HG02870 (cell line): ENCODE results near the gene PRAMEF27.
"Not testable (repeated sequence)": the region's sequence is repeated elsewhere in the genome, so short reads cannot be mapped to it uniquely, and the experiment has no call there.

Source experiments
- ATAC-seq: cut with Tn5 transposase; IDR thresholded peaks from one replicate; pipeline ENCODE4 v1.9.1; 2021; ENCODE audit warnings: mild to moderate bottlenecking, moderate library complexity; ENCODE audit not compliant: unreplicated experiment

Gene PRAMEF27

GRCh38 chr1:13056475-13056874, at the start of gene PRAMEF27:
Gene PRAMEF27, minus strand, starts transcription at chr1:13056575. Its CDS starts 2,916 bp downstream, at chr1:13053659.
- ATAC-seq = not testable (repeated sequence)

GRCh38 chr1:13070474-13070873, 14.1 kb upstream of the PRAMEF27 start, which contains the start of gene PRAMEF25:
Gene PRAMEF25, plus strand, starts transcription at chr1:13070774. Its CDS starts 2,920 bp downstream, at chr1:13073694.
- ATAC-seq = not testable (repeated sequence)

DNA sequence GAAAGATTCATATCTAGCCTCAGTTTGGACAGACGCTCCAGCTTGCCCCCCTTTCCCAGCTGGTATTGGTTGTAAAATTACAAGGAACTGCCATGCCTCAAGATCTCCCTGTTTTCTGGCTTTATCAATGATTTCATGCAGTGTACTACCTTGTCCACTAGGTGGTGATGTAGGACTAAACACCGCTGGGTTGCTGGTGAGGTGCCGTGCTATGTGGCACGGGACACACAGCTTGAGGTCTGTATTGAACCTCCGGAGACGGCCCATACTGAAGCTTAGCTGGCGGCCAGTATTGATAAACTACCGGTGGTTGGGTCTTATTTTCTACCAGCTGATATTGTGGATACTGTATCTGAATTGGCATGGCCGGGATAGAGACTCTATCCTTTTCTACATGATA, 36.5 kb downstream of the PRAMEF27 start:
- ATAC-seq = not testable (repeated sequence)

- not testable (repeated sequence) for ATAC-seq
Measured at GRCh38 chr1:13011932-13012331, 44.4 kb downstream of the PRAMEF27 start.

DNA sequence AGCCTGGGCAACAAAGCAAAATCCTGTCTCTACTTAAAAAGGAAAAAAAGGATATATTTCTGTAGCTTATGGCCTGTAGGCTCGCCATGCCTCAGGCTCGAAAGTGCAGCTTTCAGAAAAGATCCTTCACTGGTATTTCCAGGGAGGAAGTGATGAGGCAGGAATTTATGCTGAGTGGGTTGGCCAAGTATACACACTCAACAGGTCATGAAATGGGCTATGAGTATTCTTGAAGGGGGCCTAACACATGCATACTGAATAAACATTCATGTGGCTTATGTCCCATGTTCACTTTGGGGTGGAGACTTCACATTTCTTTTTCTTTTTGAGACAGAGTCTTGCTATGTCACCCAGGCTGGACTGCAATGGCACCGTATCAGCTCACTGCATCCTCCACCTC, 47.0 kb downstream of the PRAMEF27 start:
- not testable (repeated sequence) for ATAC-seq

GRCh38 chr1:13005732-13006131, 50.6 kb downstream of the PRAMEF27 start:
- ATAC-seq = not testable (repeated sequence)
